GM23338 (cell line): ENCODE results near the gene FCN2. TPM values are rescaled to one million over a fixed set of nuclear protein-coding genes. Genes with fewer than 3 reads are reported as not detected.

Experiments used
- ATAC-seq: fragments of 200-7000 bp; cut with Tn5 transposase; 3 replicates; pipeline ENCODE4 v1.9.1; 2020
- DNase-seq: peaks from one replicate; pipeline ENCODE4 v3.0.0-alpha.2; 2015; ENCODE audit warnings: low spot score
- H2AFZ ChIP-seq: fragments of 200-600 bp; sonication (generic); 2 replicates; pipeline ENCODE4 v1.8.0; 2016; ENCODE audit warnings: antibody characterized with exemption, mild to moderate bottlenecking, moderate library complexity
- H3F3A ChIP-seq: fragments of 200-600 bp; sonication (generic); replicated peaks from 2 replicates; pipeline ENCODE4 v1.8.0; 2017; ENCODE audit warnings: antibody characterized with exemption, mixed run types, low read depth
- H3K27ac ChIP-seq: fragments of 200-600 bp; sonication (generic); 2 replicates; pipeline ENCODE4 v1.6.1; 2016; ENCODE audit warnings: low read depth
- H3K27me3 ChIP-seq: fragments of 200-600 bp; sonication (generic); 2 replicates; pipeline ENCODE4 v1.8.0; 2016; ENCODE audit warnings: mild to moderate bottlenecking, mixed run types, moderate library complexity; ENCODE audit not compliant: insufficient read depth
- H3K36me3 ChIP-seq: fragments of 200-600 bp; sonication (generic); 2 replicates; pipeline ENCODE4 v1.8.0; 2016; ENCODE audit warnings: mild to moderate bottlenecking; ENCODE audit not compliant: insufficient read depth
- H3K4me1 ChIP-seq: fragments of 200-600 bp; sonication (generic); 2 replicates; pipeline ENCODE4 v1.8.0; 2016; ENCODE audit warnings: mild to moderate bottlenecking, moderate library complexity; ENCODE audit not compliant: insufficient read depth
- H3K4me2 ChIP-seq: fragments of 200-600 bp; sonication (generic); 2 replicates; pipeline ENCODE4 v1.7.1; 2017; ENCODE audit warnings: mixed run types
- H3K4me3 ChIP-seq: fragments of 200-600 bp; sonication (generic); 2 replicates; pipeline ENCODE4 v1.6.1; 2016; ENCODE audit warnings: mixed run types
- H3K79me2 ChIP-seq: fragments of 200-600 bp; sonication (generic); replicated peaks from 2 replicates; pipeline ENCODE4 v1.8.0; 2017; ENCODE audit warnings: mild to moderate bottlenecking; ENCODE audit not compliant: insufficient read depth
- H3K9me2 ChIP-seq: fragments of 200-600 bp; sonication (generic); 2 replicates; pipeline ENCODE4 v1.8.0; 2017; ENCODE audit not compliant: insufficient read depth
- H4K20me1 ChIP-seq: fragments of 200-600 bp; sonication (generic); replicated peaks from 2 replicates; pipeline ENCODE4 v1.8.0; 2017; ENCODE audit warnings: mild to moderate bottlenecking; ENCODE audit not compliant: insufficient read depth
- H3K27ac Mint-ChIP-seq: 2 replicates; pipeline ENCODE4 v1.8.0; 2020; ENCODE audit warnings: inconsistent platforms, mild to moderate bottlenecking, moderate library complexity, mixed read lengths
- H3K27me3 Mint-ChIP-seq: 3 replicates; pipeline ENCODE4 v1.8.0; 2022; ENCODE audit warnings: low read depth, mild to moderate bottlenecking, moderate library complexity, mixed read lengths, inconsistent platforms; ENCODE audit not compliant: insufficient read depth, poor library complexity
- H3K36me3 Mint-ChIP-seq: 3 replicates; pipeline ENCODE4 v1.8.0; 2021; ENCODE audit warnings: low read depth, mild to moderate bottlenecking, inconsistent platforms, moderate library complexity, mixed read lengths
- H3K4me1 Mint-ChIP-seq: 3 replicates; pipeline ENCODE4 v1.8.0; 2020; ENCODE audit warnings: mild to moderate bottlenecking, inconsistent platforms, mixed read lengths
- H3K4me3 Mint-ChIP-seq: 3 replicates; pipeline ENCODE4 v1.8.0; 2021; ENCODE audit warnings: moderate library complexity, mild to moderate bottlenecking, inconsistent platforms, mixed read lengths
- H3K9me3 Mint-ChIP-seq: 3 replicates; pipeline ENCODE4 v1.8.0; 2020; ENCODE audit warnings: moderate library complexity, mild to moderate bottlenecking, inconsistent platforms, mixed read lengths
- CREB1 ChIP-seq: fragments of 250-450 bp; sonication (Bioruptor Pico); IDR thresholded peaks from 2 replicates; pipeline ENCODE4 v1.5.0; 2020; ENCODE audit warnings: low read depth, mild to moderate bottlenecking, moderate library complexity
- CTCF ChIP-seq, 2 experiments: fragments of 200-600 bp in 1 of 2; sonication (generic) in 1 of 2; conservative IDR thresholded peaks; 2 replicates each; pipeline versions ENCODE4 v1.5.1 to v1.6.1; 2016 to 2017; ENCODE audit warnings: antibody characterized with exemption in 2 of 2, low read depth in 2 of 2, mild to moderate bottlenecking in 2 of 2, moderate library complexity in 1 of 2
- EZH2 ChIP-seq: fragments of 200-600 bp; sonication (generic); IDR thresholded peaks from one replicate; pipeline ENCODE4 v1.8.0; 2017; ENCODE audit warnings: antibody characterized with exemption, mild to moderate bottlenecking, low read depth; ENCODE audit not compliant: unreplicated experiment
- NANOG ChIP-seq: IDR thresholded peaks from 2 replicates; pipeline ENCODE4 v1.6.1; 2016; ENCODE audit warnings: antibody characterized with exemption, borderline replicate concordance
- REST ChIP-seq: IDR thresholded peaks from one replicate; pipeline ENCODE4 v1.6.1; 2018; ENCODE audit warnings: antibody characterized with exemption; ENCODE audit not compliant: unreplicated experiment
- STAT1 ChIP-seq: IDR thresholded peaks from one replicate; pipeline ENCODE4 v1.6.1; 2016; ENCODE audit warnings: antibody characterized with exemption; ENCODE audit not compliant: unreplicated experiment
- ZNF114 ChIP-seq: fragments of 250-450 bp; sonication (Bioruptor Pico); IDR thresholded peaks from 2 replicates; pipeline ENCODE4 v1.5.0; 2020; ENCODE audit warnings: mild to moderate bottlenecking, moderate library complexity
- polyA plus RNA-seq: library from polyadenylated mRNA; unstranded; fragments of >200 nt; fragmentation: Nextera tagmentation; extraction: Ambion mirVana; gene quantifications from 2 replicates; pipeline ENCODE4 v1.2.1, GENCODE V29; 2016
- total RNA-seq: library from RNA; depleted of rRNA; stranded (reverse); fragments of >200 nt; shearing (Covaris generic); gene quantifications from 2 replicates; pipeline ENCODE4 v1.2.3, GENCODE V29; 2014

Gene FCN2
- total and polyA plus RNA-seq, 2 experiments from 2014 or later, result not detected

GRCh38 chr9:134914501-134914834 lies 33.9 kb downstream of the FCN2 start:
- Mint-ChIP-seq H3K36me3 (no peaks in the 10 kb centered on the region), H3K4me1 (no peaks in the 10 kb centered on the region), H3K27ac (no peak overlapping the region), H3K4me3 (no peak overlapping the region), H3K9me3 (peaks cover 10% of the 10 kb centered on the region), H3K27me3 (peaks cover 8% of the 10 kb centered on the region)
- Histone ChIP-seq H3K27ac (no peak overlapping the region), H3K36me3 (no peaks in the 10 kb centered on the region), H3K79me2 (no peaks in the 10 kb centered on the region), H3K9me2 (no peaks in the 10 kb centered on the region), H4K20me1 (no peaks in the 10 kb centered on the region), H3K4me3 (no peak overlapping the region), H2AFZ (no peak overlapping the region), H3K4me2 (no peak overlapping the region), H3F3A (no peaks in the 10 kb centered on the region), H3K27me3 (no peaks in the 10 kb centered on the region), H3K4me1 (no peaks in the 10 kb centered on the region)
- TF ChIP-seq NANOG, result no peak
- DNase-seq (no peak), ATAC-seq (no peak)

- Mint-ChIP-seq H3K36me3 (peaks cover 4% of the 10 kb centered on the region; the same call in 2 of the 3 replicates), H3K27me3 (peaks cover 5% of the 10 kb centered on the region), H3K27ac (no peak overlapping the region), H3K4me1 (no peaks in the 10 kb centered on the region), H3K9me3 (peaks cover 15% of the 10 kb centered on the region), H3K4me3 (no peak overlapping the region)
- Histone ChIP-seq H3K4me1 (no peaks in the 10 kb centered on the region), H4K20me1 (no peaks in the 10 kb centered on the region), H3F3A (no peaks in the 10 kb centered on the region), H3K36me3 (no peaks in the 10 kb centered on the region), H3K4me2 (no peak overlapping the region), H3K4me3 (no peak overlapping the region), H3K27ac (no peak overlapping the region), H3K79me2 (no peaks in the 10 kb centered on the region), H3K27me3 (no peaks in the 10 kb centered on the region), H2AFZ (no peak overlapping the region), H3K9me2 (no peaks in the 10 kb centered on the region)
- ATAC-seq (no peak), DNase-seq (no peak)
- no peak for TF ChIP-seq REST
- TF ChIP-seq CREB1, result no peak
- no peak for TF ChIP-seq STAT1
- TF ChIP-seq CTCF (conservative IDR thresholded peaks at IDR 0.05; ENCODE audit: low read depth in 2 of 2), result no peak
- TF ChIP-seq ZNF114 (CRISPR knock-in tag), result no peak
- TF ChIP-seq EZH2, result no peak
Measured at GRCh38 chr9:134915046-134915985, 34.7 kb downstream of the FCN2 start.
